Measurements from ENCODE around the gene ZNF414. TPM values are rescaled to one million over a fixed set of nuclear protein-coding genes. Genes with fewer than 3 reads are reported as not detected.
"Not testable (repeated sequence)": the region's sequence is repeated elsewhere in the genome, so short reads cannot be mapped to it uniquely, and the experiment has no call there.

ZNF414 gene, protein sequence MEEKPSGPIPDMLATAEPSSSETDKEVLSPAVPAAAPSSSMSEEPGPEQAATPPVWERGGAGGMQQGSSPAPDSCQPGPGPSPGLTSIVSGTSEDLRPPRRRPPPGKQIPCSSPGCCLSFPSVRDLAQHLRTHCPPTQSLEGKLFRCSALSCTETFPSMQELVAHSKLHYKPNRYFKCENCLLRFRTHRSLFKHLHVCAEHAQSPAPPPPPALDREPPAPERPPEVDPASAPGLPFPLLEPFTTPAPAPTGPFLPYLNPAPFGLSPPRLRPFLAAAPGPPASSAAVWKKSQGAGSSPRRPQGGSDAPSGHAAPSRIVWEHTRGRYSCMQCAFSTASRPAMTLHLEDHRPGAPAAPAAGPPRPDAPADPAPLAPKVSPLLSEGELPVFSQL
- polyA plus RNA-seq (2012; ENCODE audit: insufficient read depth, insufficient read length, low read depth): 46.8 TPM

DNA sequence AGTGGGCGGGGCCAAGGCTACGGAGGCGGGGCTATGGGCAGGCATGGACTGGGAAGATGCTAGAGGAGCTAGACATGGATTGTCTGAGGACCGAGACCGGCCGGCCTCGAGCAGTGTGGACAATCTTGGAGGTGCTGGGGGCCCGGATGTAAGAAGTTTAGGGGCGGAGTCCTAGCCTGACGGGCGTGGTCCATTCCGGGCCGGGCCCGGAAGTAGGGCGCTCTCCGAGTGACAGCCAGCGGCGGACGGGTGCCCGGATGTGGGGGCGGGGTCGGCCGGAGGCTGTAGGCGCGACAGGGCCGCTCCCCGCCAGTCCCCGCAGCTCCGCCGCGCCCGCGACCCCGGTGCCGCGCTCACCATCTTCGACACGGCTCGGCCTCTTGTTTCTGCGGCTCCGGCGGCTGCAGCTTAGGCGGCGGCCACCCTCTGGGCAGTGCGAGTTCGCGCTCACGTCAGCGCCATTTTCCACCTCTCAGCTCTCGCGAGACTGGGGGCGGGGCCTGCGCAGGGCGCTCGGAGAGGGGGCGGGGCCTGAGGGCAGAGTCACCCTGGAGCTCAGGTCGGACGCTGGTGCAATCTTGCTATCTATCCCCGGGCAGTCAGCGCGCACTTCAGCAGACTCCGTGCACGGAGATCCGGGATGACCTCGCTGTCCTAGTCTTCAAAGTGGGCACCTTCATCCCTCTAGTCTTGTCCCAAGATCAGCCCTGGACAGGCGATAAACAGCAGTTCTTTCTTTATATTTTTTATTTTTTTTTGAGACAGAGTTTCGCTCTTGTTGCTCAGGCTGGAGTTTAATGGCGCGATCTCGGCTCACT is at the start of gene ZNF414:
Gene ZNF414 (minus strand): TSS at position 481 of the 818 bp plus-strand sequence. CDS start 121 bp downstream, at position 360.
- TF ChIP-seq, protein P1, sequence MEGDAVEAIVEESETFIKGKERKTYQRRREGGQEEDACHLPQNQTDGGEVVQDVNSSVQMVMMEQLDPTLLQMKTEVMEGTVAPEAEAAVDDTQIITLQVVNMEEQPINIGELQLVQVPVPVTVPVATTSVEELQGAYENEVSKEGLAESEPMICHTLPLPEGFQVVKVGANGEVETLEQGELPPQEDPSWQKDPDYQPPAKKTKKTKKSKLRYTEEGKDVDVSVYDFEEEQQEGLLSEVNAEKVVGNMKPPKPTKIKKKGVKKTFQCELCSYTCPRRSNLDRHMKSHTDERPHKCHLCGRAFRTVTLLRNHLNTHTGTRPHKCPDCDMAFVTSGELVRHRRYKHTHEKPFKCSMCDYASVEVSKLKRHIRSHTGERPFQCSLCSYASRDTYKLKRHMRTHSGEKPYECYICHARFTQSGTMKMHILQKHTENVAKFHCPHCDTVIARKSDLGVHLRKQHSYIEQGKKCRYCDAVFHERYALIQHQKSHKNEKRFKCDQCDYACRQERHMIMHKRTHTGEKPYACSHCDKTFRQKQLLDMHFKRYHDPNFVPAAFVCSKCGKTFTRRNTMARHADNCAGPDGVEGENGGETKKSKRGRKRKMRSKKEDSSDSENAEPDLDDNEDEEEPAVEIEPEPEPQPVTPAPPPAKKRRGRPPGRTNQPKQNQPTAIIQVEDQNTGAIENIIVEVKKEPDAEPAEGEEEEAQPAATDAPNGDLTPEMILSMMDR (IDR thresholded peaks at IDR 0.05; ENCODE audit: low read depth, low read length): no peak
- no peaks in the 10 kb centered on the region for H3K27me3 ChIP-seq
- no peaks in the 10 kb centered on the region for H3K9me3 ChIP-seq
- peaks cover 8% of the 10 kb centered on the region; the same call in 1 of the 2 replicates for H3K36me3 ChIP-seq
- DNase-seq: peak; percentile 96
- H3K4me3 ChIP-seq (ENCODE audit: low read depth, low read length): peak within 1 kb of the TSS; percentile 66
- no peaks in the 10 kb centered on the region; the same call in 1 of the 2 replicates for H3K4me1 ChIP-seq

DNA sequence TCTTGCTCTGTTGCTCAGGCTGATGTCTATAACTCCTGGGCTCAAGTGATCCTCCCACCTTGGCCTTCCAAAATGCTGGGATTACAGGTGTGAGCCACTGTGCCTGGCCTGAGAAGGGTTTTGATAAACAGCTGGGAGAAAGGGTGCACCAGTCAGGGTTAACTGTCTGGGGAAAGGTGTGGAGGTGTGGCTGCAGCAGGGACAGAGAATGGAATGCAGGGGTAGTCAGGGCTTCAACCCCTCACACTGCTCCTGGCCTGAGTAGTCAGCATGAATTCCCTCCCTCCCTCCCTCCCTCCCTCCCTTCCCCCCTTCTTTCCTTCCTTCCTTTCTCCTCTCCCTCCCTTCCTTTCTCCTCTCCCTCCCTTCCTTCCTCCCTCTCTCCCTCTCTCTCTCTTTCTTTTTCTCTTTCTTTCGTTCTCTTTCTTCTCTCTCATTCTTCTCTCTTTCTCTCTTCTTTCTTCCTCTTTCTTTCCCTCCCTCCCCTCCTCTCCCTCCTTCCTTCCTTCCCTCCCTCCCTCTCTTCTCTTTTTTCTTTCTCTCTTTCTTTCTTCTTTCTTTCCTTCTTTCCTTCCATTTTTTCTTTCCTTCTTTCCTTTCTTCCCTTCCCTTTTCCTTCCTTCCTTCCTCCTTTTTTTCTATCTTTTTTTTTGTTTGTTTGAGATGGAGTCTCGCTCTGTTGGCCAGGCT is 47.3 kb upstream of the ZNF414 start:
- DNase-seq: no peak

DNA sequence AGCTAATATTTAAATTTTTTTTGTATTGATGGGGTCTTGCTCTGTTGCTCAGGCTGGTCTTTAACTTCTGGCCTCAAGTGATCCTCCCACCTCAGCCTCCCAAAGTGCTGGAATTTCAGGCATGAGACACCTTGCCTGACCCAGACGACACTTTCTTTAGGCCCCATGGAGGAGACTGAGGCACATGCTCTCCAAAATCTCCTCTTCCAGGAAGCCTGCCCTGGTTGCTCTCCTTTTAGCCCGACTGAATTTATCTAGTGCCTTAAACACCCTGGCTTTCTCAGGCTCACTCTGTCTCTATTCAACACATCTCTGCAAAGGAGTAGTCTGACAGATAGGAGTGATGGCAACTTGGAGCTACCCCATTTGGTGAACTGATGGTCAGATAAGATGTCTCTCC is 44.4 kb upstream of the ZNF414 start:
- TF ChIP-seq, protein P1 (IDR thresholded peaks at IDR 0.05; ENCODE audit: low read depth, low read length): no peak
- H3K36me3 ChIP-seq: no peaks in the 10 kb centered on the region
- H3K4me3 ChIP-seq (ENCODE audit: low read depth, low read length): no peak overlapping the region
- H3K27me3 ChIP-seq: no peaks in the 10 kb centered on the region
- H3K9me3 ChIP-seq: no peaks in the 10 kb centered on the region
- H3K4me1 ChIP-seq: no peaks in the 10 kb centered on the region
- DNase-seq: no peak

More for the DNA sequence above, 47.3 kb upstream of the ZNF414 start:
- no peak overlapping the region for H3K4me3 ChIP-seq (ENCODE audit: low read depth, low read length)
- H3K9me3 ChIP-seq: no peaks in the 10 kb centered on the region
- no peaks in the 10 kb centered on the region for H3K4me1 ChIP-seq
- TF ChIP-seq, protein P1 (IDR thresholded peaks at IDR 0.05; ENCODE audit: low read depth, low read length): no peak
- H3K27me3 ChIP-seq: no peaks in the 10 kb centered on the region
- no peaks in the 10 kb centered on the region for H3K36me3 ChIP-seq

DNA sequence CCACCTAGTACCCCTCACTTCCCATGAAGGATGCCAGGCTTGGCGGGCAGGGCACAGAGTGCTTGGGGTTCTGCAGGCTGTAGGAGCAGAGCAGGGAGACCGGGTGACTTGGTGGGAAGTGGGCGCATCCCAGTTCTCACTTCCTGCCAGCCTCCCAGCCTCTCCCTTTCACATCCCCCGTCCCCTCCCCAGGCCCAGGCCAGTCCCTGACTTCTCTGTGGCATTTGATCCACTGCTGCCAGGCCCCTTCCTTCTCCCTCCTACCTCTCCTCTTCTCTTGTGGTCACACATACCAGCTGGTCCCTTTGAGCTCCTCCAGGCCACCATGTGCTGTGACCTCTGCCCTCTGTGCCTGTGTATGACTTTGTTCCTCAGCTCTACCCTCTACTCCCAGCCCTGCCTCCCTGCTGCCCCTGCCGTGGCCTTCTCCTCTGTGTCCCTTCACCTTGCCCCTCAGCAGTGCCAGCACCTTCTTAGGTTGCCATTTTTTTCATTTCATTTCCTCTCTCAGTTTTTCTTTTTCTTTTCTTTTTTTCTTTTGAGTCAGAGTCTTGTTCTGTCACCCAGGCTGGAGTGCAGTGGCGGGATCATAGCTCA is 43.8 kb upstream of the ZNF414 start:
- no peaks in the 10 kb centered on the region for H3K9me3 ChIP-seq
- TF ChIP-seq, protein P1 (IDR thresholded peaks at IDR 0.05; ENCODE audit: low read depth, low read length): no peak
- DNase-seq: no peak
- H3K4me1 ChIP-seq: no peaks in the 10 kb centered on the region
- H3K36me3 ChIP-seq: no peaks in the 10 kb centered on the region
- H3K4me3 ChIP-seq (ENCODE audit: low read depth, low read length): no peak overlapping the region
- no peaks in the 10 kb centered on the region for H3K27me3 ChIP-seq

DNA sequence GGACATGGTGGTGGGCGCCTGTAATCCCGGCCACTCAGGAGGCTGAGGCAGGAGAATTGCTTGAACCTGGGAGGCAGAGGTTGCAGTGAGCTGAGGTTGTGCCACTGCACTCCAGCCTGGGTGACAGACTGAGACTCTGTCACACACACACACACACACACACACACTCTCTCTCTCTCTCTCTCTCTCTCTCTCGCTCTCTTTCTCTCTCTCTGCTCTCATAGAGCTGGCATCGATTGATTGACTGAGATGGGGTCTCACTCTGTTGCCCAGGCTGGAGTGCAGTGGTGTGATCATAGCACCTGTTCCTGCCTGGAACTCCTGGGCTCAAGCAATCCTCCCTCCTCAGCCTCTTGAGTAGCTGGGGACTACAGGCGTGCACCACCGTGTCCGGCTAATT is 39.8 kb upstream of the ZNF414 start:
- not testable (repeated sequence) for H3K36me3 ChIP-seq; H3K27me3 ChIP-seq; H3K4me3 ChIP-seq (ENCODE audit: low read depth, low read length); DNase-seq; H3K4me1 ChIP-seq; H3K9me3 ChIP-seq

DNA sequence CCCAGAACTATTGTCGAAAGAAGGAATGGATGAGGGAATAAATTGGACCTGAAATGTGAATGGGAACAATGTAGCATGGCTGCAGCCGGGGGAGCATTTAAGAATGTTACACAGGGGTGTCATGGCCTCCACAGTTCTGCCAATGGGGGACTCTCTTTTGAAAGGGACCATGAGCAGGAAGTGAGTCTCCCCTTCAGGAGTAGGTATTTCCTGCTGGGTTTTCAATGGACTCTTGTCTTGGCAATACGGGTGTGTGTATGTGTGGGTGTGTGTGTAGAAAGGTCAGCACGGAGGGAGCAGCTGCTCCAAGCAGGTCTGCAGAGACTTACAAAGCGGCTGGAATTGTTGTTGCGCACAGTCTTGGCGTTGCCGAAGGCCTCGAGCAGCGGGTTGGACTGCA is 38.8 kb upstream of the ZNF414 start:
- Histone ChIP-seq H3K4me1 (no peaks in the 10 kb centered on the region), H3K27me3 (no peaks in the 10 kb centered on the region), H3K9me3 (no peaks in the 10 kb centered on the region), H3K36me3 (no peaks in the 10 kb centered on the region), H3K4me3 (ENCODE audit: low read depth, low read length) (0 out of 2 replicates have a peak overlapping the region, but pooled peaks have one; percentile 16)
- DNase-seq: peak; percentile 34
- TF ChIP-seq, protein P1 (IDR thresholded peaks at IDR 0.05; ENCODE audit: low read depth, low read length): no peak

All from BE2C (cell line).